HCT116 (cell line): Measurements from ENCODE around the gene THTPA. TPM values are rescaled to one million over a fixed set of nuclear protein-coding genes. Genes with fewer than 3 reads are reported as not detected.

ENCODE experiments used
- ATAC-seq: fragments of 200-7000 bp; cut with Tn5 transposase; 2 replicates; pipeline ENCODE4 v1.9.1; 2020; ENCODE audit warnings: mild to moderate bottlenecking, moderate library complexity
- BruUV-seq: library from RNA; stranded (reverse); fragments of 400-500 nt; replicated peaks from 2 replicates; lab custom pipeline; 2021; lab: Mats Ljungman, UMichigan
- CTCF ChIA-PET: fragments of 300-600 bp; sonication (Branson Sonifier 250); formaldehyde crosslinking; loops from one replicate; lab custom pipeline; 2021; ENCODE audit warnings: antibody characterized with exemption; lab: Charles Lee
- POLR2A ChIA-PET: fragments of 300-600, 350-600 bp; sonication (Branson Sonifier 250); formaldehyde crosslinking; loops from one replicate; lab custom pipeline; 2021; ENCODE audit warnings: antibody characterized with exemption; lab: Charles Lee
- RAD21 ChIA-PET, 2 experiments: fragments of 300-600 bp; sonication (Branson Sonifier 250); formaldehyde crosslinking; loops; one replicate each; lab custom pipeline; 2023; ENCODE audit warnings: low total read pairs in 2 of 2; ENCODE audit not compliant: uncharacterized antibody in 2 of 2, unreplicated experiment in 2 of 2, low non-redundant PET in 1 of 2; lab: Charles Lee
- DNase-seq: peaks from one replicate; pipeline ENCODE4 v3.0.0-alpha.2; 2010; ENCODE audit warnings: low read depth, low spot score
- H2AFZ ChIP-seq: fragments of 200-600 bp; shearing (Covaris generic), sonication (generic); 2 replicates; pipeline ENCODE4 v1.6.1; 2017; ENCODE audit warnings: low read depth, mixed run types, mixed read lengths, antibody characterized with exemption, low read length; ENCODE audit not compliant: poor library complexity, severe bottlenecking
- H3K27ac ChIP-seq: 2 replicates; pipeline ENCODE4 v1.5.1; 2012; ENCODE audit warnings: low read depth, low read length
- H3K27me3 ChIP-seq: fragments of 200-600 bp; sonication (generic); 2 replicates; pipeline ENCODE4 v1.6.1; 2016; ENCODE audit warnings: mixed run types, low read length, mixed read lengths; ENCODE audit not compliant: insufficient read depth
- H3K36me3 ChIP-seq, 2 experiments: fragments of 200-500 bp in 1 of 2; fragments of 200-600 bp in 1 of 2; sonication (Bioruptor generic) in 1 of 2; sonication (generic) in 1 of 2; 2 replicates each; pipeline versions ENCODE4 v1.5.1 to v1.6.1; 2014 to 2016; ENCODE audit warnings: low read length in 2 of 2, inconsistent platforms in 1 of 2, mixed read lengths in 1 of 2, mixed run types in 1 of 2; ENCODE audit not compliant: insufficient read depth in 2 of 2, control insufficient read depth in 1 of 2
- H3K4me1 ChIP-seq, 2 experiments: fragments of 200-600 bp in 1 of 2; sonication (generic) in 1 of 2; 2 replicates each; pipeline versions ENCODE4 v1.5.1 to v1.6.1; 2012 to 2017; ENCODE audit warnings: low read length in 2 of 2, inconsistent platforms in 1 of 2, mild to moderate bottlenecking in 1 of 2, mixed read lengths in 1 of 2, mixed run types in 1 of 2, moderate library complexity in 1 of 2; ENCODE audit not compliant: insufficient read depth in 2 of 2, control insufficient read depth in 1 of 2
- H3K4me2 ChIP-seq: fragments of 200-600 bp; sonication (generic); 2 replicates; pipeline ENCODE4 v1.6.1; 2017; ENCODE audit warnings: mixed run types, low read length, mixed read lengths
- H3K4me3 ChIP-seq, 2 experiments: fragments of 200-600 bp in 1 of 2; sonication (generic) in 1 of 2; replicated peaks in 1 of 2; 2 replicates each; pipeline ENCODE4 v1.5.1; 2011 to 2016; ENCODE audit warnings: low read length in 2 of 2, control low read depth in 1 of 2, low read depth in 1 of 2, mild to moderate bottlenecking in 1 of 2, mixed read lengths in 1 of 2, mixed run types in 1 of 2
- H3K79me2 ChIP-seq: fragments of 200-600 bp; sonication (generic); 2 replicates; pipeline ENCODE4 v1.6.1; 2017; ENCODE audit warnings: mild to moderate bottlenecking, mixed run types, low read length, moderate library complexity, mixed read lengths; ENCODE audit not compliant: insufficient read depth
- H3K9ac ChIP-seq: fragments of 200-600 bp; sonication (generic); 2 replicates; pipeline ENCODE4 v1.6.1; 2016; ENCODE audit warnings: low read length, mixed read lengths
- H3K9me2 ChIP-seq: fragments of 200-600 bp; sonication (generic), shearing (Covaris generic); 2 replicates; pipeline ENCODE4 v1.6.1; 2017; ENCODE audit warnings: mixed run types, mild to moderate bottlenecking, moderate library complexity; ENCODE audit not compliant: insufficient read depth
- H3K9me3 ChIP-seq, 2 experiments: fragments of 200-500 bp in 1 of 2; fragments of 200-600 bp in 1 of 2; sonication (Bioruptor generic) in 1 of 2; sonication (generic) in 1 of 2; 2 replicates each; pipeline ENCODE4 v1.6.1; 2014 to 2017; ENCODE audit warnings: low read length in 2 of 2, mixed read lengths in 2 of 2, inconsistent platforms in 1 of 2, low read depth in 1 of 2, mild to moderate bottlenecking in 1 of 2, mixed run types in 1 of 2, moderate library complexity in 1 of 2; ENCODE audit not compliant: control insufficient read depth in 1 of 2, insufficient read depth in 1 of 2
- H4K20me1 ChIP-seq: fragments of 200-600 bp; sonication (generic), shearing (Covaris generic); 2 replicates; pipeline ENCODE4 v1.6.1; 2017; ENCODE audit warnings: mixed run types, mild to moderate bottlenecking, moderate library complexity; ENCODE audit not compliant: insufficient read depth
- CTCF ChIP-seq, 3 experiments: fragments of 200-600 bp in 1 of 3; sonication (generic) in 1 of 3; IDR thresholded peaks in 2 of 3; conservative IDR thresholded peaks in 1 of 3; 2 replicates each; pipeline ENCODE4 v1.5.1; 2012 to 2017; ENCODE audit warnings: low read depth in 2 of 3, low read length in 2 of 3, antibody characterized with exemption in 1 of 3, borderline replicate concordance in 1 of 3, control low read depth in 1 of 3, mild to moderate bottlenecking in 1 of 3, mixed read lengths in 1 of 3, mixed run types in 1 of 3, moderate library complexity in 1 of 3; ENCODE audit not compliant: insufficient read depth in 1 of 3
- ELF1 ChIP-seq: IDR thresholded peaks from 2 replicates; pipeline ENCODE4 v1.6.1; 2012; ENCODE audit warnings: low read depth, borderline replicate concordance
- EZH2phosphoT487 ChIP-seq: fragments of 200-600 bp; IDR thresholded peaks from 2 replicates; pipeline ENCODE4 v1.6.1; 2018; ENCODE audit warnings: antibody characterized with exemption, borderline replicate concordance
- JUND ChIP-seq: IDR thresholded peaks from 2 replicates; pipeline ENCODE4 v1.6.1; 2012
- YY1 ChIP-seq: IDR thresholded peaks from 2 replicates; pipeline ENCODE4 v1.6.1; 2011; ENCODE audit warnings: low read length, low read depth, moderate library complexity, mild to moderate bottlenecking; ENCODE audit not compliant: insufficient replicate concordance; ENCODE audit errors: extremely low read depth
- ZNF274 ChIP-seq: fragments of 200-500 bp; sonication (Bioruptor generic); IDR thresholded peaks from 2 replicates; pipeline ENCODE4 v1.6.1; 2014; ENCODE audit warnings: mild to moderate bottlenecking, low read depth, low read length, inconsistent platforms
- intact Hi-C: fragments of 100-400 bp; cut with micrococcal nuclease; formaldehyde crosslinking; loops from 2 replicates; pipeline ENCODE4 v1.10.0; 2022
- total RNA-seq: library from RNA; stranded (reverse); gene quantifications from one replicate; pipeline ENCODE4 v1.2.1, GENCODE V29; 2021; ENCODE audit not compliant: unreplicated experiment

THTPA gene
- total RNA-seq, 1 experiment from 2014 or later, result 5.8 TPM

DNA sequence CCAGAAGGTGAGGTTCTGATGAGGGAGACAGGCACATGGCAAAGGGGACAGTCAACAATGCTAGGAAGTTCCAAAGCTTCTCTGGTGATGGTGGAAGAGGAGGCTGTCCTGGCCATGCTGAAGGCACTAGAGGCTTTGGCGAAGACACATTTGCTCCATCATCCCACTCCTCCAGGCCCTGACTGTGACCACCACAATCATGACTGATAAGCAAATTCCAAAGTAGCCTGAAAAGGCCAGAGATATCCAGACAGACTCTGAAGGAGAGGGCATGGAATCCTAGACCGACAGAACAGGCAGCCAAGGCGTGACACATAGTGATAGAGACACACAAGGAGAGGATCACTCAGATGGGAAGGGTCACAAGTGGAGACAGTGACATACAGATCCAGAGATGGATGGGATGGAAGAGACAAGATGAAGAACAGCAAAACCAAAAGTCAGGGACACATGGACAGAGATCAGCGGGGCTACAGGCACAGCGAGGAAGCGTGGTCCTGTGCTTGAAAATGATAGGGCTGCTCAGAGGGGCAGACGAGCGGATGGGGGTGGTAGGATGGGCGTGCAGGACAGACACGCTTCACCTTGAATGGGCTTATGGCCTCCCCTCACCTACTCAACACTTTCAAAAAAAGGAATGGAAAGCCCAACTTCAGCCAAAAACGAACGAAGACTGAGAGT, 5.8 kb upstream of the THTPA start:
- Histone ChIP-seq H3K36me3 (no peaks in the 10 kb centered on the region), H3K9me3 (no peaks in the 10 kb centered on the region), H3K9ac (no peak overlapping the region), H3K4me1 (peaks cover 1 to 20% of the 10 kb centered on the region in 2 experiments; a peak in 3 of 4 replicates), H3K9me2 (no peaks in the 10 kb centered on the region), H3K79me2 (no peaks in the 10 kb centered on the region)
- CTCF ChIA-PET, result interaction anchor here (1.3 kb wide), 1 partner anchor 8 kb away, joined by 4 read pairs; no protein-coding TSS in a partner anchor
- TF ChIP-seq EZH2phosphoT487, result no peak
- TF ChIP-seq JUND, result no peak
- TF ChIP-seq, all 23 proteins: peak for 0
- H3K27ac ChIP-seq, result no peak overlapping the region
- H3K4me2 ChIP-seq, result peak overlapping the region; percentile 89
- ChIA-PET POLR2A (no interaction called here), RAD21 (no interaction called here)
- no TSS peak for BruUV-seq
- intact Hi-C loops, result no loop called here
- DNase-seq, result no peak
- no peaks in the 10 kb centered on the region for H4K20me1 ChIP-seq
- H3K27me3 ChIP-seq, result no peaks in the 10 kb centered on the region
- peak overlapping the region; percentile 60 to 68; a peak in 2 of 4 replicates for H3K4me3 ChIP-seq
- ATAC-seq, result no peak
- H2AFZ ChIP-seq, result no peak overlapping the region

DNA sequence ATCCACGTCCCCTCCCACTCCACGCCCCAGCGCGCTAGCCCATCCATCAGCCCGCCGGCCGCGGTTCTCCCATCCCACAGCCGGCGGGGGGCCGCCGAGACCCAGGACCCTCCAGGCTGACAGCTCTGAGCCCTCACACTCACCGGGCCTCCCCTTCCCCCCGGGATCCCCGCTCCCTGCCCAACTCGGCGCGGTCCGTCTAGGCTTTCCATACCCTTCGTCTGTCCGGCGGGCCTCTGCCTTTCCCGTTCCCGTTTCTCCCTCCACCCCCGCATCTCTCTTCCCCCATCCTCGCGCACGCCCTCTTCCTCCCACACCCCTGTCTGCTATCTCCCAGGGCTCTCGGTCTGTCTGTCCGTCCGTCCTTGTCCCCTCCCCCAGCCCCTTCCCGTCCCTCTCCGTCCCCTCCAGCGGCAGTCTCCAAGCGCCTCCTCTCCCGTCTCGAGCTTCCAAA, 5.2 kb upstream of the THTPA start:
- no peaks in the 10 kb centered on the region for H4K20me1 ChIP-seq
- no peaks in the 10 kb centered on the region for H3K27me3 ChIP-seq
- DNase-seq (no peak), ATAC-seq (peak; percentile 7)
- H3K79me2 ChIP-seq, result no peaks in the 10 kb centered on the region
- H3K9ac ChIP-seq, result peak overlapping the region; percentile 50
- H3K4me3 ChIP-seq, result peak overlapping the region; percentile 60 to 68
- peak overlapping the region; percentile 33 for H3K27ac ChIP-seq
- H3K4me1 ChIP-seq, result peaks cover 3 to 24% of the 10 kb centered on the region in 2 experiments; a peak in 3 of 4 replicates
- H3K36me3 ChIP-seq, result no peaks in the 10 kb centered on the region
- BruUV-seq, result no TSS peak
- no peaks in the 10 kb centered on the region for H3K9me2 ChIP-seq
- CTCF ChIA-PET, result no interaction called here
- H2AFZ ChIP-seq, result no peak overlapping the region
- H3K4me2 ChIP-seq, result peak overlapping the region; percentile 89
- POLR2A ChIA-PET, result no interaction called here
- no peaks in the 10 kb centered on the region for H3K9me3 ChIP-seq
- intact Hi-C loops, result loop anchor here (1.0 kb wide), 1 partner anchor 82 kb away; the partner anchor contains the start of gene NGDN
- TF ChIP-seq CTCF (IDR thresholded peaks at IDR 0.05 in 2 of 3, conservative IDR thresholded peaks at IDR 0.05 in 1 of 3; ENCODE audit: borderline replicate concordance in 1 of 3, insufficient read depth in 1 of 3, low read depth in 2 of 3, low read length in 2 of 3) (no peak), YY1 (no peak), ZNF274 (no peak), JUND (no peak), ELF1 (no peak)
- RAD21 ChIA-PET, result no interaction called here
